ENCODE data around the gene ADAMTS12. TPM values are rescaled to one million over a fixed set of nuclear protein-coding genes. Genes with fewer than 3 reads are reported as not detected.

The ADAMTS12 gene
- total RNA-seq, 1 experiment from 2014 or later = 0.05 TPM

DNA sequence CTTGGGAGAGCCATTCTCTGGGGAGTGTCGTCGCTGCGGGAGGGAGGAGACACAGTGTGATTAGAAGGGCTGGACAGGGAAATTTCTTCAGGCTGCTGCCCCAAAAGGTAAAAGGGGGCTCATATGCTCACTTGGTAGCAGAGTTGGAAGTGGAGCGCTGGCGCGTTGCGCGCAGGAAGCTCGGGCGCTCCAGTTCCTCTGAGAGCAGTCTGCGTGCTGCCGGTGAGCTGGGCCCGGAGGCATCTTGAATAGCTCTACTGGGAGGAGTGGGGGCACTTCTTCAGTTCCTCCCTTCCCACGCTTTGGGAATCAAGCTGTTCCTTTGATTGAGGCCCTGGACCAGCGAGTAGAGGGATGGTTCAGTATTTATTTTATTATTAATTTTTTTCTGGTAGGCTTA, 47.1 kb upstream of the ADAMTS12 start:
- RAD21 ChIA-PET (ENCODE audit: low non-redundant PET in 1 of 2, low total read pairs in 2 of 2, uncharacterized antibody in 2 of 2, unreplicated experiment in 2 of 2) = no interaction called here
- Histone ChIP-seq H3K36me3 (ENCODE audit: control insufficient read depth in 1 of 2, insufficient read depth in 2 of 2, low read length in 2 of 2) (no peaks in the 10 kb centered on the region), H3K9me2 (ENCODE audit: insufficient read depth) (no peaks in the 10 kb centered on the region), H3K4me1 (ENCODE audit: control insufficient read depth in 1 of 2, insufficient read depth in 2 of 2, low read length in 2 of 2) (no peaks in the 10 kb centered on the region), H3K27ac (ENCODE audit: low read depth, low read length) (no peak overlapping the region), H3K27me3 (ENCODE audit: insufficient read depth, low read length) (peaks cover 41% of the 10 kb centered on the region), H3K9me3 (ENCODE audit: control insufficient read depth in 1 of 2, insufficient read depth in 1 of 2, low read depth in 1 of 2, low read length in 2 of 2) (no peaks in the 10 kb centered on the region), H3K4me3 (replicated peaks in 1 of 2; ENCODE audit: low read depth in 1 of 2, low read length in 2 of 2) (no peak overlapping the region), H3K79me2 (ENCODE audit: insufficient read depth, low read length) (no peaks in the 10 kb centered on the region), H4K20me1 (ENCODE audit: insufficient read depth) (no peaks in the 10 kb centered on the region), H2AFZ (ENCODE audit: low read depth, low read length, poor library complexity, severe bottlenecking) (no peak overlapping the region), H3K9ac (ENCODE audit: low read length) (no peak overlapping the region), H3K4me2 (ENCODE audit: low read length) (no peak overlapping the region)
- intact Hi-C loops (cut with micrococcal nuclease) = no loop called here
- no TSS peak for BruUV-seq (replicated peaks)
- CTCF ChIA-PET = no interaction called here
- no peak for DNase-seq (ENCODE audit: low read depth, low spot score)
- no peak for TF ChIP-seq YY1 (IDR thresholded peaks at IDR 0.05; ENCODE audit: extremely low read depth, insufficient replicate concordance, low read depth, low read length)
- TF ChIP-seq, protein P1, sequence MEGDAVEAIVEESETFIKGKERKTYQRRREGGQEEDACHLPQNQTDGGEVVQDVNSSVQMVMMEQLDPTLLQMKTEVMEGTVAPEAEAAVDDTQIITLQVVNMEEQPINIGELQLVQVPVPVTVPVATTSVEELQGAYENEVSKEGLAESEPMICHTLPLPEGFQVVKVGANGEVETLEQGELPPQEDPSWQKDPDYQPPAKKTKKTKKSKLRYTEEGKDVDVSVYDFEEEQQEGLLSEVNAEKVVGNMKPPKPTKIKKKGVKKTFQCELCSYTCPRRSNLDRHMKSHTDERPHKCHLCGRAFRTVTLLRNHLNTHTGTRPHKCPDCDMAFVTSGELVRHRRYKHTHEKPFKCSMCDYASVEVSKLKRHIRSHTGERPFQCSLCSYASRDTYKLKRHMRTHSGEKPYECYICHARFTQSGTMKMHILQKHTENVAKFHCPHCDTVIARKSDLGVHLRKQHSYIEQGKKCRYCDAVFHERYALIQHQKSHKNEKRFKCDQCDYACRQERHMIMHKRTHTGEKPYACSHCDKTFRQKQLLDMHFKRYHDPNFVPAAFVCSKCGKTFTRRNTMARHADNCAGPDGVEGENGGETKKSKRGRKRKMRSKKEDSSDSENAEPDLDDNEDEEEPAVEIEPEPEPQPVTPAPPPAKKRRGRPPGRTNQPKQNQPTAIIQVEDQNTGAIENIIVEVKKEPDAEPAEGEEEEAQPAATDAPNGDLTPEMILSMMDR (IDR thresholded peaks at IDR 0.05 in 2 of 3, conservative IDR thresholded peaks at IDR 0.05 in 1 of 3; ENCODE audit: borderline replicate concordance in 1 of 3, insufficient read depth in 1 of 3, low read depth in 2 of 3, low read length in 2 of 3) = no peak
- TF ChIP-seq EZH2 (IDR thresholded peaks at IDR 0.05) = no peak
- TF ChIP-seq ZFX (IDR thresholded peaks at IDR 0.05) = no peak
- no peak for TF ChIP-seq ELF1 (IDR thresholded peaks at IDR 0.05; ENCODE audit: borderline replicate concordance, low read depth)
- TF ChIP-seq SRF (IDR thresholded peaks at IDR 0.05; ENCODE audit: low read depth) = no peak
- TF ChIP-seq POLR2AphosphoS5 (IDR thresholded peaks at IDR 0.05; ENCODE audit: low read depth, low read length) = no peak
- no peak for TF ChIP-seq CBX3 (IDR thresholded peaks at IDR 0.05; ENCODE audit: low read depth)
- TF ChIP-seq EZH2phosphoT487 (IDR thresholded peaks at IDR 0.05; ENCODE audit: borderline replicate concordance) = no peak
- TF ChIP-seq, protein P2, sequence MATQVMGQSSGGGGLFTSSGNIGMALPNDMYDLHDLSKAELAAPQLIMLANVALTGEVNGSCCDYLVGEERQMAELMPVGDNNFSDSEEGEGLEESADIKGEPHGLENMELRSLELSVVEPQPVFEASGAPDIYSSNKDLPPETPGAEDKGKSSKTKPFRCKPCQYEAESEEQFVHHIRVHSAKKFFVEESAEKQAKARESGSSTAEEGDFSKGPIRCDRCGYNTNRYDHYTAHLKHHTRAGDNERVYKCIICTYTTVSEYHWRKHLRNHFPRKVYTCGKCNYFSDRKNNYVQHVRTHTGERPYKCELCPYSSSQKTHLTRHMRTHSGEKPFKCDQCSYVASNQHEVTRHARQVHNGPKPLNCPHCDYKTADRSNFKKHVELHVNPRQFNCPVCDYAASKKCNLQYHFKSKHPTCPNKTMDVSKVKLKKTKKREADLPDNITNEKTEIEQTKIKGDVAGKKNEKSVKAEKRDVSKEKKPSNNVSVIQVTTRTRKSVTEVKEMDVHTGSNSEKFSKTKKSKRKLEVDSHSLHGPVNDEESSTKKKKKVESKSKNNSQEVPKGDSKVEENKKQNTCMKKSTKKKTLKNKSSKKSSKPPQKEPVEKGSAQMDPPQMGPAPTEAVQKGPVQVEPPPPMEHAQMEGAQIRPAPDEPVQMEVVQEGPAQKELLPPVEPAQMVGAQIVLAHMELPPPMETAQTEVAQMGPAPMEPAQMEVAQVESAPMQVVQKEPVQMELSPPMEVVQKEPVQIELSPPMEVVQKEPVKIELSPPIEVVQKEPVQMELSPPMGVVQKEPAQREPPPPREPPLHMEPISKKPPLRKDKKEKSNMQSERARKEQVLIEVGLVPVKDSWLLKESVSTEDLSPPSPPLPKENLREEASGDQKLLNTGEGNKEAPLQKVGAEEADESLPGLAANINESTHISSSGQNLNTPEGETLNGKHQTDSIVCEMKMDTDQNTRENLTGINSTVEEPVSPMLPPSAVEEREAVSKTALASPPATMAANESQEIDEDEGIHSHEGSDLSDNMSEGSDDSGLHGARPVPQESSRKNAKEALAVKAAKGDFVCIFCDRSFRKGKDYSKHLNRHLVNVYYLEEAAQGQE (IDR thresholded peaks at IDR 0.05; ENCODE audit: low read depth) = no peak
- no peak for TF ChIP-seq SIN3A (IDR thresholded peaks at IDR 0.05; ENCODE audit: low read depth)
- POLR2A ChIA-PET = no interaction called here
- no peak for ATAC-seq

All from HCT116 (cell line).